Spleen (tissue), 11 donors: ENCODE results near the gene EGFR. TPM values are rescaled to one million over a fixed set of nuclear protein-coding genes. Genes with fewer than 3 reads are reported as not detected.

Source experiments
- DNase-seq: peaks from one replicate; pipeline ENCODE4 v3.0.0-alpha.2; 2020
- H3K27ac ChIP-seq, 8 donors: fragments of 200-600 bp; sonication (generic) in 7 of 8; 1 replicate in 4 of 8; 2 replicates in 4 of 8; pipeline versions ENCODE4 v1.5.0 to v1.8.0; 2016 to 2021; ENCODE audit warnings: inconsistent platforms in 4 of 8, mild to moderate bottlenecking in 4 of 8, moderate library complexity in 1 of 8
- H3K27me3 ChIP-seq, 7 donors: fragments of 200-600 bp; sonication (generic) in 6 of 7; replicated peaks in 1 of 7; 1 replicate in 4 of 7; 2 replicates in 3 of 7; pipeline versions ENCODE4 v1.5.0 to v1.8.0; 2016 to 2021; ENCODE audit warnings: inconsistent platforms in 3 of 7, mild to moderate bottlenecking in 1 of 7
- H3K36me3 ChIP-seq, 6 donors: fragments of 200-600 bp; sonication (generic) in 5 of 6; 1 replicate in 4 of 6; 2 replicates in 2 of 6; pipeline versions ENCODE4 v1.5.0 to v1.8.0; 2016 to 2021; ENCODE audit warnings: inconsistent platforms in 2 of 6
- H3K4me1 ChIP-seq, 6 donors: fragments of 200-600 bp; sonication (generic) in 5 of 6; 1 replicate in 3 of 6; 2 replicates in 3 of 6; pipeline versions ENCODE4 v1.5.0 to v1.8.0; 2016 to 2021; ENCODE audit warnings: inconsistent platforms in 3 of 6
- H3K4me3 ChIP-seq, 8 donors: fragments of 200-600 bp; sonication (generic) in 7 of 8; 1 replicate in 4 of 8; 2 replicates in 4 of 8; pipeline versions ENCODE4 v1.5.0 to v1.8.0; 2016 to 2021; ENCODE audit warnings: inconsistent platforms in 4 of 8, mild to moderate bottlenecking in 4 of 8, moderate library complexity in 2 of 8
- H3K9me3 ChIP-seq, 8 donors: fragments of 200-600 bp; sonication (generic) in 7 of 8; 1 replicate in 4 of 8; 2 replicates in 4 of 8; pipeline versions ENCODE4 v1.5.0 to v1.8.0; 2016 to 2021; ENCODE audit warnings: inconsistent platforms in 4 of 8
- POLR2A ChIP-seq, 3 donors: fragments of 450-650 bp; IDR thresholded peaks; one replicate each; pipeline ENCODE4 v1.5.1; 2017; ENCODE audit warnings: antibody characterized with exemption in 3 of 3, mild to moderate bottlenecking in 1 of 3
- POLR2AphosphoS5 ChIP-seq, 3 donors: sonication (generic); formaldehyde crosslinking; IDR thresholded peaks; one replicate each; pipeline ENCODE4 v1.5.1; 2017; ENCODE audit warnings: antibody characterized with exemption in 3 of 3
- WGBS, 5 donors: extraction: QIAGEN DNeasy Blood & Tissue Kit in 3 of 5; methylation state at CpG; one replicate each; pipeline versions ENCODE4 v1.1.5 to v1.1.7; 2013 to 2018; 5-methylcytosine and 5-hydroxymethylcytosine counted together
- intact Hi-C: fragments of 100-400 bp; cut with DNase I; formaldehyde crosslinking; loops from one replicate; pipeline ENCODE4 v1.15.0; 2023; ENCODE audit warnings: low total_unique reads
- polyA plus RNA-seq, 3 donors: library from polyadenylated mRNA; stranded (reverse); fragments of 200-250 nt; gene quantifications; one replicate each; pipeline ENCODE4 v1.2.1, GENCODE V29; 2013
- total RNA-seq, 7 donors: library from RNA; depleted of rRNA in 3 of 7; stranded (reverse); fragments of >200 nt in 3 of 7; fragmentation: NEBNext Ultra II Directional in 4 of 7; extraction: Animal tissue kit (Norgen Biotek cat#: 25700) in 4 of 7; gene quantifications; one replicate each; pipeline versions ENCODE4 v1.1.0 to v1.2.1, GENCODE V29; 2016 to 2021
- TF ChIP-seq, protein P1 (sequence below), 11 experiments: fragments of 200-600 bp in 7 of 11; fragments of 450-650 bp in 4 of 11; sonication (generic) in 4 of 11; IDR thresholded peaks in 8 of 11; conservative IDR thresholded peaks in 3 of 11; 1 replicate in 7 of 11; 2 replicates in 4 of 11; pipeline versions ENCODE4 v1.4.0 to v1.8.0; 2016 to 2021; ENCODE audit warnings: antibody characterized with exemption in 11 of 11, inconsistent platforms in 4 of 11, mild to moderate bottlenecking in 1 of 11
- donor health status: healthy with polysubstance abuse.
- donor health status: DM: no; HTN: no; CAD: no; lungs with moderate emphysema.
- donor health status: DM: no; HTN: no; CAD: no.
- donor health status: Bipolar disorder and iron deficiency.
- donor health status: healthy.
- donor health status: DM: no; HTN: no; CAD: no.
- donor health status: DM: yes; HTN: yes; CAD: no.

The EGFR gene
- total and polyA plus RNA-seq, 10 donors: 1.1 to 35.2 (median 24.5) TPM

DNA sequence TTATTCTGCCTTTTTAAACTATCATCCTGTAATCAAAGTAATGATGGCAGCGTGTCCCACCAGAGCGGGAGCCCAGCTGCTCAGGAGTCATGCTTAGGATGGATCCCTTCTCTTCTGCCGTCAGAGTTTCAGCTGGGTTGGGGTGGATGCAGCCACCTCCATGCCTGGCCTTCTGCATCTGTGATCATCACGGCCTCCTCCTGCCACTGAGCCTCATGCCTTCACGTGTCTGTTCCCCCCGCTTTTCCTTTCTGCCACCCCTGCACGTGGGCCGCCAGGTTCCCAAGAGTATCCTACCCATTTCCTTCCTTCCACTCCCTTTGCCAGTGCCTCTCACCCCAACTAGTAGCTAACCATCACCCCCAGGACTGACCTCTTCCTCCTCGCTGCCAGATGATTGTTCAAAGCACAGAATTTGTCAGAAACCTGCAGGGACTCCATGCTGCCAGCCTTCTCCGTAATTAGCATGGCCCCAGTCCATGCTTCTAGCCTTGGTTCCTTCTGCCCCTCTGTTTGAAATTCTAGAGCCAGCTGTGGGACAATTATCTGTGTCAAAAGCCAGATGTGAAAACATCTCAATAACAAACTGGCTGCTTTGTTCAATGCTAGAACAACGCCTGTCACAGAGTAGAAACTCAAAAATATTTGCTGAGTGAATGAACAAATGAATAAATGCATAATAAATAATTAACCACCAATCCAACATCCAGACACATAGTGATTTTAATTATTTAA is 151.7 kb downstream of the EGFR start:
- Histone ChIP-seq H3K27ac (no peak overlapping the region), H3K4me1 (no peaks in the 10 kb centered on the region), H3K4me3 (no peak overlapping the region), H3K27me3 (no peaks in the 10 kb centered on the region), H3K9me3 (no peaks in the 10 kb centered on the region), H3K36me3 (peaks cover 0 to 69% (median 4%) of the 10 kb centered on the region in 6 donors)
- WGBS, 5 donors: 69 to 75% (median 71%) methylated on average over 11 of the region's 11 CpGs
- intact Hi-C loops: no loop called here
- DNase-seq: no peak
- TF ChIP-seq POLR2AphosphoS5 (IDR thresholded peaks at IDR 0.05) (no peak), POLR2A (IDR thresholded peaks at IDR 0.05) (no peak)
- TF ChIP-seq, protein P1, sequence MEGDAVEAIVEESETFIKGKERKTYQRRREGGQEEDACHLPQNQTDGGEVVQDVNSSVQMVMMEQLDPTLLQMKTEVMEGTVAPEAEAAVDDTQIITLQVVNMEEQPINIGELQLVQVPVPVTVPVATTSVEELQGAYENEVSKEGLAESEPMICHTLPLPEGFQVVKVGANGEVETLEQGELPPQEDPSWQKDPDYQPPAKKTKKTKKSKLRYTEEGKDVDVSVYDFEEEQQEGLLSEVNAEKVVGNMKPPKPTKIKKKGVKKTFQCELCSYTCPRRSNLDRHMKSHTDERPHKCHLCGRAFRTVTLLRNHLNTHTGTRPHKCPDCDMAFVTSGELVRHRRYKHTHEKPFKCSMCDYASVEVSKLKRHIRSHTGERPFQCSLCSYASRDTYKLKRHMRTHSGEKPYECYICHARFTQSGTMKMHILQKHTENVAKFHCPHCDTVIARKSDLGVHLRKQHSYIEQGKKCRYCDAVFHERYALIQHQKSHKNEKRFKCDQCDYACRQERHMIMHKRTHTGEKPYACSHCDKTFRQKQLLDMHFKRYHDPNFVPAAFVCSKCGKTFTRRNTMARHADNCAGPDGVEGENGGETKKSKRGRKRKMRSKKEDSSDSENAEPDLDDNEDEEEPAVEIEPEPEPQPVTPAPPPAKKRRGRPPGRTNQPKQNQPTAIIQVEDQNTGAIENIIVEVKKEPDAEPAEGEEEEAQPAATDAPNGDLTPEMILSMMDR (IDR thresholded peaks at IDR 0.05 in 8 of 11, conservative IDR thresholded peaks at IDR 0.05 in 3 of 11): no peak

DNA sequence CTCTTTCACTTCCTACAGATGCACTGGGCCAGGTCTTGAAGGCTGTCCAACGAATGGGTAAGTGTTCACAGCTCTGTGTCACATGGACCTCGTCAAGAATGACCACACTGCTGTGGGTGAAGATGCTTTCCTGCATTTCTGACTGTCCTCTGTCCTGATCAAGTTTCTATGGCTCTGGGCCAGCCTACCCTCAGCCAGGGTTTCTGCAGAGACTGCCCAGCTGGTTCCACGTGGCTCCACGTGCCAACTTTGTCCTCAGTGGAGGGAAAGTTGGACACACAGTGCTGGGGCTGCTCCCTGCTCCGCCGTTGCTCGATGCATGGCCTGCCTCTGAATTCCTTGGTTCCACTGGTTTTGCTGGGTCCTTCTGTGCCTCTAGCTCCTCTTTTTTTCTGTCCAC is 152.3 kb downstream of the EGFR start:
- Histone ChIP-seq H3K9me3 (no peaks in the 10 kb centered on the region), H3K4me1 (no peaks in the 10 kb centered on the region), H3K27ac (no peak overlapping the region), H3K4me3 (no peak overlapping the region), H3K27me3 (no peaks in the 10 kb centered on the region), H3K36me3 (peaks cover 0 to 65% (median 3%) of the 10 kb centered on the region in 6 donors)
- WGBS, 5 donors: 84 to 87% (median 85%) methylated on average over 7 of the region's 7 CpGs
- DNase-seq: no peak
- TF ChIP-seq POLR2A (IDR thresholded peaks at IDR 0.05) (no peak), POLR2AphosphoS5 (IDR thresholded peaks at IDR 0.05) (no peak)
- TF ChIP-seq, protein P1 (IDR thresholded peaks at IDR 0.05 in 8 of 11, conservative IDR thresholded peaks at IDR 0.05 in 3 of 11): no peak
- intact Hi-C loops: no loop called here

DNA sequence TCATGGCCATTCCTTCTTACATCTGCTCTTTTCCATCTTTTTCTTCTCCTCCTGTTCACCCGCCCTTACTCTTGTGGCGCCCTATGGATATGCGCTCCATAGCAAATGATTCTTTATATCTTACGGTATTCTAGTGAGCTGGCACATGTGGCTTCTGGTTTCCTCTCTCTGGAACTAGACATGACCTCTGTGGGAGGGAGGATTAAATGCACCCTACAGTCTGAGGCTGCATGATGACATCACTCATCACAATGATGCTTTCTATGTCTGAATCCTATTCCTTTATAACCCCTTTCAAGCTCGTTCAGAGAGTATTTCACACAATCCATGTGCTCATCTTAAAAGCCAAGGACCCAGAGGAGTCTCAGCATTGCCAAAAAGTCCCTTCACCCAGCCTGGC is 153.3 kb downstream of the EGFR start:
- DNase-seq: no peak
- Histone ChIP-seq H3K36me3 (peaks cover 0 to 66% (median 3%) of the 10 kb centered on the region in 6 donors), H3K27me3 (no peaks in the 10 kb centered on the region), H3K27ac (no peak overlapping the region), H3K4me3 (no peak overlapping the region), H3K9me3 (no peaks in the 10 kb centered on the region), H3K4me1 (no peaks in the 10 kb centered on the region)
- intact Hi-C loops: no loop called here
- 86 to 91% (median 88%) methylated on average over 5 of the region's 5 CpGs for WGBS, 5 donors
- TF ChIP-seq POLR2AphosphoS5 (IDR thresholded peaks at IDR 0.05) (no peak), POLR2A (IDR thresholded peaks at IDR 0.05) (no peak)
- TF ChIP-seq, protein P1 (IDR thresholded peaks at IDR 0.05 in 8 of 11, conservative IDR thresholded peaks at IDR 0.05 in 3 of 11): no peak

DNA sequence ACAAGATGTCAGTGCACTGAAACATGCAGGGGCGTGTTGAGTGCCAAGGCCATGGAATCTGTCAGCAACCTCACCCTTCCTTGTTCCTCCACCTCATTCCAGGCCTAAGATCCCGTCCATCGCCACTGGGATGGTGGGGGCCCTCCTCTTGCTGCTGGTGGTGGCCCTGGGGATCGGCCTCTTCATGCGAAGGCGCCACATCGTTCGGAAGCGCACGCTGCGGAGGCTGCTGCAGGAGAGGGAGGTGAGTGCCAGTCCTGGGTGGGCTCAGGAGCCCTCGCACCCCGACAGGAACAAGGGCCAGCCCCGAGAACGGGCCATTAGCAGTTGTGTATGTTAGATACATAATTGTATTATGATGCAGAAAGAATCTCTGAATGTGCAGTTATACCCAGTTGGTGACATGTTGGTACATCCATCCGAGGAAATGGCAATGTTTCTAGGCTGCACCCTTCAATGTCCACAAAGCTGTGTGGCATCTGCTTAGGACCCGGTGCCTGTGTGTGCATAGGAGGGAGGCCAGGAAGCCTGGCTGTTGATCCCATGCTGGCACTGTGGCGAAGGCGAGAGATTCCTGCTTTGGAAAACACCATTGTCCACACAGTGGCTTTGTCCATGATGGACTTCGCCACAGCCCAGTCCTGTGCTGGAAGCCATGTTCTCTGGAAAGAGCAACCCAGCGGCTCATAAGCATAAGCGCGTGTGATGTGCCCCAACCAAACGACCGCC is 154.2 kb downstream of the EGFR start:
- no peaks in the 10 kb centered on the region for H3K27me3 ChIP-seq
- no peak for DNase-seq
- no peaks in the 10 kb centered on the region for H3K4me1 ChIP-seq
- no peak overlapping the region for H3K4me3 ChIP-seq
- H3K9me3 ChIP-seq: no peaks in the 10 kb centered on the region
- peaks cover 0 to 70% (median 3%) of the 10 kb centered on the region in 6 donors for H3K36me3 ChIP-seq
- H3K27ac ChIP-seq: no peak overlapping the region
- 88 to 95% (median 93%) methylated on average over 21 to 25 of the region's 25 CpGs for WGBS, 5 donors
- intact Hi-C loops: no loop called here
- TF ChIP-seq, protein P1 (IDR thresholded peaks at IDR 0.05 in 8 of 11, conservative IDR thresholded peaks at IDR 0.05 in 3 of 11): no peak
- TF ChIP-seq POLR2AphosphoS5 (IDR thresholded peaks at IDR 0.05): no peak
- TF ChIP-seq POLR2A (IDR thresholded peaks at IDR 0.05): no peak
